Activated naive CD4-positive, alpha-beta T cell (primary cell): ENCODE data around the gene TFDP1.

Experiments
- DNase-seq, 4 experiments: peaks; one replicate each; lab custom pipeline; 2025; lab: John Stamatoyannopoulos, UW

The TFDP1 gene, protein sequence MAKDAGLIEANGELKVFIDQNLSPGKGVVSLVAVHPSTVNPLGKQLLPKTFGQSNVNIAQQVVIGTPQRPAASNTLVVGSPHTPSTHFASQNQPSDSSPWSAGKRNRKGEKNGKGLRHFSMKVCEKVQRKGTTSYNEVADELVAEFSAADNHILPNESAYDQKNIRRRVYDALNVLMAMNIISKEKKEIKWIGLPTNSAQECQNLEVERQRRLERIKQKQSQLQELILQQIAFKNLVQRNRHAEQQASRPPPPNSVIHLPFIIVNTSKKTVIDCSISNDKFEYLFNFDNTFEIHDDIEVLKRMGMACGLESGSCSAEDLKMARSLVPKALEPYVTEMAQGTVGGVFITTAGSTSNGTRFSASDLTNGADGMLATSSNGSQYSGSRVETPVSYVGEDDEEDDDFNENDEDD

DNA sequence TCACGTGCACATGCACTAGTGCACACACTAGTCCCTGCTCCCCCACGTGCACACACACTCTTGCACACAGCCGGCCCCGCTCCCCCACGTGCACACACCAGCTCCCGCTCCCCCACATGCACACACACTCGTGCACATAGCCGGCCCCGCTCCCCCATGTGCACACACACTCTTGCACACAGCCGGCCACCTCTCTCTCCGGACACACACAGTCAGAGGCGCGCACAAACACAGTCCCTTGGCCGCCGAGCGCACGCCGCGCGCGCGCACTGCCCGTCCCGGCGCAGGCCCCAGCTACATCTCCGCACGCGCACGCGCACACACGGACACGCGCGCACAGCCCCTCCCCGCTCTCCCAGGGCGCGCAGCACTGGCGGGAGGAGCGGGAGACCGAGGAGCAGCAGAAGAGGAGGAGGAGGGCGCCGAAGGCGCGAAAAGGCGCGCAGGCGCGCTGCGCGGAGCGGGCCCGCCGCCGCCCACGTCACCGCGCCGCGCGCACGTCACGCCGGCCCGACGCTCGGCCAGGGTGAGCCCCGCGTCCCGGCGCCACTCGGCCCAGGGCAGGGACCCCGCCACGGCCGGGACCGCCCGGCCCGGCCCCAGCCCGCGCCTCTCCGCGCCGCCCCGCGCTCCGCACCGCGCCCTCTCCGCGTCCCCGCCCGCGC, at the start of gene TFDP1:
Gene TFDP1, plus strand, starts transcription at position 549 of the 665 bp plus-strand sequence. CDS start 1,085 bp downstream, outside the sequence.
- DNase-seq: peak in 3 of 4 experiments; percentile 10 to 45 (median 44)

DNA sequence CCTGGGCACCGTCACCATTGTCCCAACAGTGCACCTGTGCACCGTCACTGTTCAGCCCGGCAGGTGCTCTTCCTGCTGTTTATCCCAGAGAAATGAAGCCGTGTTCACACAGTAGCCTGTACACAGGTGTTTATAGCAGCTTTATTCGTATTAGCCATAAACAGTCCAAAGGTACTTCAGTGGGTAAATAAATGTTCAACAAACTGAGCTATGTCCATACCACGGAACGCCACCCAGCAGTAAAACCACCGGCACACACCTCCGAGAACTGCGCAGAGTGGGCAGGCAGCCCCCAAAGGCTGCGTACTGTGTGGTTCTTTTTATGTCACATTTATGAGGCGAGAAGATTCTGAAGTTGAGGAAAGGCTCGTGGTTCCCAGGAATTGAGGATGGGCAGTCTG, 49.2 kb upstream of the TFDP1 start:
- DNase-seq: no peak

DNA sequence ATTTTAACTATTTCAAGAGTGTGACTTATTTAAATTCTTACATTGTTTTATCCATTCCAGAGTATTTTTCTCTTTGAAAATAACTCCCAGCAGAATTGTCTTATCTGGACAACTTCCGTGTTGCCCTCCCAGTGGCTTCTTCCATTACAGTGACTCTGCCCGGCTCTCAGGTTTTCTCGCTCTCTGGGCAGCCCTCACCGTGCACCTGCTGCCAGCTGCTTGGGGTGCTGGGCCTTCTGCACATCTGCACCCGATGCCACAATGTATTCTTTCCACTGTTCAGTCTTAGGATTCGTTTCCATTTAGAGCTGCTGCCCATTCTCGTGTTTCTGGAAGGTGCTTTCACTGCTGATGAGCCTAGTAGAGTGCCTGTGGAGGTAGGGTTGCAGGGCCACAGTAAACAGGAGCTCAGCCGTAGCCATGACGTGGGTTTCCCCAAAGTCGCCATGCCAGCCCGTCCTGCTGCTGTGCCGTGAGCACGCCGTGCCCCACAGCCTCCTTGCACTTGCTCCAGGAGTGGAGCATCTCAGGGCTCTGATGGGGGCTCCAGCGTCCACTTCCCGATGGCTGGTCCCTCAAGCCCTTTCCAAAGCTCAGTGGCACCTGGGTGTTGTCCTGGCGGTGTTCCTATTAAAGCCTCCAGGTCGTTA, 48.0 kb upstream of the TFDP1 start:
- DNase-seq: no peak

GRCh38 chr13:113537205-113537604, 47.3 kb upstream of the TFDP1 start:
- no peak for DNase-seq

GRCh38 chr13:113537909-113538688, 46.5 kb upstream of the TFDP1 start:
- no peak for DNase-seq

GRCh38 chr13:113538689-113539058, 45.9 kb upstream of the TFDP1 start:
- DNase-seq: no peak

- no peak for DNase-seq
These were observed 45.4 kb upstream of the TFDP1 start for GRCh38 chr13:113539176-113539575.

GRCh38 chr13:113539822-113540221, 44.7 kb upstream of the TFDP1 start:
- no peak for DNase-seq

DNA sequence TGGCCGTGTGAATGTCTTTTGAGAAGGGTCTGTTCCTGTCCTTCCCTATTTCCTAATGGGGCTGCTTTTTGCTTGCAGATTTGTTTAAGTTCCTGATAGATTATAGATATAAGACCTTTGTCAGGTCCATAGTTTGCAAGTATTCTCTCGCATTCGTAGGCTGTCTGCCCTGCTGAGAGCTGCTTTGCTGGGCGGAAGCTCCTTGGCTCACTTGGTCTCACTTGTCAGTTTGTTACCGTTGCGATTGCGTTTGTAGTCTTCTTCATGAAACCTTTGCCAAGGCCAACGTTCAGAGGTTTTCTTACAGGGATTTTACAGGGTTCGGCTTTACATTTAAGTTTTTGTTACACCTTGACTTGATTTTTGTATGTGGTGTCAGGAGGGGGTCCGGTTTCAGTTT, 44.0 kb upstream of the TFDP1 start:
- DNase-seq: no peak

DNA sequence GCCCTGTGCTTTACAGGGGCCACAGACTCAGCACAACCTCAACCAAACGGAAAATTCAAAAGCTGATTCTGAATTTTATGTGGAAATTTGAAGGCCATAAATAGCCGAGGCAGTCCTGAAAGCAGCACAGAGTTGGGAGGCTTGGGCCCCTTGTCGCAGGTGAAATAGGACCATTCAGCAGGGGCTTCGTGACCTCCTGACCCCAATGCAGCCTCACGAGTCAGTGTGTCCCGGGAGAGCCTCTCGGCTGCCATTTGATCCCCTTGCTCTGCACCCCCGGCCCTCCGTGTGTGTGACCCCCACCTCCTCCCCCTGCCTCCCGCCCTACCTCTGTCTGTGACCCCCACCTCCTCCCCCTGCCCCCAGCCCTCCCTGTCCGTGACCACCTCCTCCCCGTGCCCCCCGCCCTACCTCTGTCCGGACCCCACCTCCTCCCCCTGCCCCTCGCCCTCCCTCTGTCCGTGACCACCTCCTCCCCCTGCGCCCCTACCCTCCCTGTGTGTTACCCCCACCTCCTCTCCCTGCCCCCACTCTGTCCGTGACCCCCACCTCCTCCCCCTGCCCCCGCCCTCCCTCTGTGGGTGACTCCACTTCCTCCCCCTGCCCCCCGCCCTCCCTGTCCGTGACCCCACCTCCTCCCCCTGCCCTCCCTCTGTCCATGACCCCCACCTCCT, 41.7 kb upstream of the TFDP1 start:
- DNase-seq: no peak

DNA sequence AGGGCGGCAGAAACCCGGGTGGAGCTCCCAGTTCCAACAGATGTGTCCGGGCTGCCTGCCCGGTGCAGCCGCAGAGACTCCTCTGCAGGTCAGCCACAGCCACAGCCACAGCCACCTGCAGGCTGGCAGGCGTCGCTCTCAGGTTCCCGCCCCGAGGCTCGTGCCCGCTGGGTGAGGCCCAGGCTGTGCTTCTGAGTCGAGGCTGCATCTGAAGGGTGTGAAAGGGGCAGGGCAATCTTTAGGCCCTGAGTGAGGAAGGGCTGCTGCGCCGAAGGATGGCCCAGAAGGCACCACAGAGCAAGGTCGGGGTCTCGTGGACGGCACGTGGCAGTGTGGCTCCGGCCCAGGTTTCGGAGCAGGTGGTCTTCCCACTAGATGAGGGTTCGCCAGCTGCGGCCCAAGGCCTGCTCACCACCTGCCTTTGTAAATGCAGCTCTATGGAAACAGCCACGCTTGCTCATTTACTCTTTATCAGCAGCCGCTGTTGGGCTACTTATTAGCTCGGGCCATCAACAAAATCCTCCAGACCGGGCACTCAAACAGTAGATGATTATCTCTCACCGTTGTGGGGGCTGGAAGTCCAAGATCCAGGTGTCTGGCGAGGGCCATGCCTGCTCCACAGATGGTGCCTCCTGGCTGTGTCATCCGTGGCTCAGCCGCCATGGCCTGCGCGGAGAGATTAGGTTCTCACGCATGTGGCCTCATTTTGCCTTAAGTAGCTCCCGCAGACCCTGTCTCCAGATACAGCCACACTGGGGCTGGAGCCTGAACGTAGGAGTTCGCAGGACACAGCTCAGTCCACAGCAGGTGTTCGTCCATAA, 40.3 kb upstream of the TFDP1 start:
- no peak for DNase-seq

- no peak for DNase-seq
These were observed 39.7 kb upstream of the TFDP1 start for GRCh38 chr13:113544896-113545295.

- DNase-seq: no peak
These were observed 39.1 kb upstream of the TFDP1 start for GRCh38 chr13:113545455-113545930.

DNA sequence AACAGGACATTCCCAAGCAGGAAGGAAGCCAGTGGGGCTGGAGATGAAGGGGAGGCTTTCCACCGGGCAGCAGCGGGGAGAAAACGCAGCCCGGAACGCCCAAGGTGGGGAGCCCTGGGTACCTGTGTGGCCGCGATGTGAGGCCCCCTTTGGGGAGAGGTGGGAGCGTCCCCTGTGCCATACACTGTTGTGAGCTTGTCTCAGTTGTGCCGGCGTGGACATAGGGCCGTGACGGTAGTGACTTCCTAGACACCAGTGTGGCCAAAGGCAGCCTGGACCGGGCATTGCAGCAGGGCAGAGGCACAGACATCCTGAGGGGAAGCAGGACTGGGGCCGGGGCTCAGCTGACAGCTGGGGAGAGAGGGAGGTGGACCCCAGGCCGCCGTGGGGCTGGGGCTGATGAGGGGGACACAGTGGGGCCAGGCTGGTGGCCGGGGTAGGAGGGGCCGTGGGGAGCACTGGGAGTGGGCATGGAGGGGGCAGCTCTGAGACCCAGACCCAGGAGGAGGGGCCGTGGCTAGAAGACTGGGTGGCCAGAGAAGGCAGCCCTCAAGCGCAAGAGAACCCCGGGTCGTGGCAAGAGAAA, 38.5 kb upstream of the TFDP1 start:
- no peak for DNase-seq

DNA sequence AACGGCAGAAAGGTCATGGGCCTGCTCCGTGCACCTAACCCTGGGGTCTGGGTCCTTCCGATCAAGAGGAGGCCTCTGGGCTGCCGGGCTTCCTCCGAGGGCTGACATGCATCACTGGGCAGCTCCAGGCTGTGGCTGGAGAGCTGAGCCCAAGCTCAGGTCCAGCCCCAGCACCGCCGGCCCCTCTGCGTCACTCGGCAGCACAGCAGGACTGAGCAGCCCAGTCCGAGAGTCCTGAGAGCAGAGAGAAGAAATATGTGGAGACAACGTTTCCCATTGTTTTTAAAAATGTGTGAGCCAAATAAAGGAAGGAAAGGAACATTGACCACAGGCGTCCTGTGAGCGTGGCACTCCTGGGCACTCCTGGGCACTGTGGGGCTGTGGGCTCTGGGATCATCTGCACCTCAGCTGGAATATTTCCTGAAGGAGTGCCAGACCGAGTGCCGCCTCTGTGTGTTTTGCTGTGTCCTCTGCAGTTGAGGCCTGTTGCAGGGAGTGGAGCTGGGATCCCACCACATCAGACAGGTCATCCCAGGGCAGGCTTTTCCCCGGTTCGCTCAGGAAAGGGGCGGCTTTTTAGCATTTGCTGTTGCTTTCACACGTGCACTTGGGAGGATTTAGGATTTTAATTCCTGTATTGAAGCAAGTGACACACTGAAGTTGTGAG, 37.8 kb upstream of the TFDP1 start:
- DNase-seq: no peak

DNA sequence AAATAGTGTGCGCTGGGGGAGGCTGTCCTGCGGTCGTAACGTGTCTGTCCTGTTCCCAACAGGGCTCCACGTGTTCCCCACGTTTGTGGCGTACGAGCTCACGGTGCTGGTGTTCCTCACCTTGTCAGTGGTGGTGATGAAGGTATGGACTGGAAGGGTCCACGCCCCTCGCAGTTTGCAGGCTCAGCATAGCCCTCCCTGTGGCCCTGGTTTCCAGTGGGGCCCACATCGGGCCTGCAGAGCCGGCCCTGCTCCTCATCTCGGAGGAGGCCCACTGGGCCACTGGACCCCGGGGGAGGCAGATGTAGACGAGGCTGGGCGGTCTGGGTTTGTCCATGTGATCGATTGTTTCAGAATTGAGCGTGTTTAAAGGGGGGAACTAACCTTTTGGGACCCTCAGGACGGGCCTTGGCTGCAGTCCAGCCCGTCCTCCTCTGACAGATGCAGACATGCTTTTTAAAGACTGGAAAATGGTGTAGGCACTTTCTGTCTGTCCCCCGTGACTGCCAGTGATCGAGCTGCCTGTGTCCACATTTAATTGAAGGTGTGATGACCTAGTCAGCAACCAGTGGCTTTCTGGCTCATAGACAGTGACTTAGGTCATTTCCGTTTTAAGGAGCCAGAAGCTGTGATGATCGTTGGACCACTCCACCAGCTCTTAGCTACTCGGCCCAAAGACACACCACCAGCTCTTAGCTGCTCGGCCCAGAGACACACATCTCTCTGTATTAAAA, 37.1 kb upstream of the TFDP1 start:
- DNase-seq: no peak

DNA sequence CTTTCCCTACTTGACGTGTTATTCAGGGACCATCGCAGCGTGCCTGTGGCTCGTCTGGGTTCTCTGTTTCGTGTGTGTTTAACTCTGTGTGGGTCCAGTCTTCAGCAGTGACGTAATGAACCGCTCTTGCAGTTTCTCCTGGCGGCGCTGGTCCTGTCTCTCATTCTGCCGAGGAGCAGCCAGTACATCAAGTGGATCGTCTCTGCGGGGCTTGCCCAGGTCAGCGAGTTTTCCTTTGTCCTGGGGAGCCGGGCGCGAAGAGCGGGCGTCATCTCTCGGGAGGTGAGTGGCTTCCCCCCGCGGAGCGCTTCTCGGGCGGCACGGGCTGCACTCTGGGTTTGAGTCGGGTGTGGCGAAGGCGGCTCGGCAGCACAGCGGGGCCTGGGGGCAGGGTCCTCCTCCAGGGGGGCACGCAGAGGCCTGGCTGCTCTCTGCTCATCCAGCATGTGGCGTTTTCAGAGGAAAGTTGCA, 36.3 kb upstream of the TFDP1 start:
- no peak for DNase-seq

DNA sequence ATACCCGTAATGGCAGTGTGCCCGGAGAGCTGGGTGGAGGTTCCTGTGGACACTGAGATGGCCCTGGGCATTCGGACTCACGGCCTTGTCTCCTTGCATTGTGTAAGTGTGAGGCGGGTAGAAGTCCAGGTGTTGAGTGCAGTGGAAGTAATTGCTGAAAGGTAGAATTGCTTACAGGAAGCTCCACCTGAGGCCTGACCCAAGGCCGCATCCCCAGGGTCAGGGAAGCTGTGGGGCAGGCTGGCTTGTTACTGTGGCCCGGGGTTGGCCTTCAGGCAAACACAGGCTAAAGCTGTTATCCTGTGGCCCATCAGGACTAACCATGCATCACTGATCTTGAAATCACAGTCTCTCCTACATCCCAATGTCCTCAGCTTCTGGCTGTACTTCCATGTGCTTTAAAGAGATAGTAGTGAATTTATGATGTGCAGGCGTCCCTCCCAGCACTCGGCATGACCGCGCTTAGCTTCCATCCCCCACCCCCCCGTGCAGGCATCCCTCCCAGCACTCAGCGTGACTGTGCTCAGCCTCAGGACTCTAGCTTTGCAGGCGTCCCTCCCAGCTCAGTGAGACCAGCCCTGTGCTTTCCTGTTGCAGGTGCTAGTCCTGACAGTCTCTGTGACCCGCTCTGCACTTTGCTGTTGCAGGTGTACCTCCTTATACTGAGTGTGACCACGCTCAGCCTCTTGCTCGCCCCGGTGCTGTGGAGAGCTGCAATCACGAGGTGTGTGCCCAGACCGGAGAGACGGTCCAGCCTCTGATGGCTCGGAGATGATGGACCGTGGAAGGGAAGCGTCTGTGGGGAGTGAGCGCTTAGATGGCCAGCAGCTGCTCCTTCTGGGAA, 35.6 kb upstream of the TFDP1 start:
- no peak for DNase-seq
